Measurements from ENCODE around the gene BACH2.
"Not testable (repeated sequence)": the region's sequence is repeated elsewhere in the genome, so short reads cannot be mapped to it uniquely, and the experiment has no call there.

Gene BACH2

GRCh38 chr6:89987830-89988229 is 308.8 kb downstream of the BACH2 start:
- intact Hi-C loops (cut with DNase I) = loop anchor here (5.0 kb wide), 2 partner anchors 84 to 309 kb away; partner anchors contain the start of gene BACH2
- no peak for DNase-seq

GRCh38 chr6:89987140-89987539 is 309.5 kb downstream of the BACH2 start:
- no peak for DNase-seq
- intact Hi-C loops (cut with DNase I) = loop anchor here (5.0 kb wide), 2 partner anchors 85 to 310 kb away; partner anchors contain the start of gene BACH2

GRCh38 chr6:89986650-89987074 is 310.0 kb downstream of the BACH2 start:
- DNase-seq = no peak
- intact Hi-C loops (cut with DNase I) = loop anchor here (5.0 kb wide), 2 partner anchors 86 to 311 kb away; partner anchors contain the start of gene BACH2

GRCh38 chr6:89985751-89986493 is 310.7 kb downstream of the BACH2 start:
- DNase-seq = peak in 8 of 10 donors; percentile 12 to 90 (median 33)
- intact Hi-C loops (cut with DNase I) = loop anchor here (5.0 kb wide), 2 partner anchors 86 to 311 kb away; partner anchors contain the start of gene BACH2

GRCh38 chr6:89984926-89985750 is 311.5 kb downstream of the BACH2 start:
- peak in 9 of 10 donors; percentile 68 to 97 (median 82) for DNase-seq
- intact Hi-C loops (cut with DNase I) = loop anchor here (5.0 kb wide), 2 partner anchors 87 to 312 kb away; partner anchors contain the start of gene BACH2

GRCh38 chr6:89980353-89980752 is 316.3 kb downstream of the BACH2 start:
- intact Hi-C loops (cut with DNase I) = no loop called here

GRCh38 chr6:89979481-89980119 is 317.0 kb downstream of the BACH2 start:
- intact Hi-C loops (cut with DNase I) = no loop called here
- no peak for DNase-seq

More at GRCh38 chr6:89980353-89980752, 316.3 kb downstream of the BACH2 start:
- DNase-seq = no peak

- intact Hi-C loops (cut with DNase I) = no loop called here
- DNase-seq = no peak
These were observed 317.9 kb downstream of the BACH2 start for GRCh38 chr6:89978749-89979145.

GRCh38 chr6:89977808-89978748 is 318.6 kb downstream of the BACH2 start:
- intact Hi-C loops (cut with DNase I) = no loop called here
- no peak for DNase-seq

GRCh38 chr6:89976694-89977020 is 320.0 kb downstream of the BACH2 start:
- DNase-seq = no peak
- intact Hi-C loops (cut with DNase I) = no loop called here

GRCh38 chr6:89975991-89976693 is 320.5 kb downstream of the BACH2 start:
- intact Hi-C loops (cut with DNase I) = no loop called here
- DNase-seq = no peak

GRCh38 chr6:89975366-89975765 is 321.3 kb downstream of the BACH2 start:
- no peak for DNase-seq
- intact Hi-C loops (cut with DNase I) = no loop called here

GRCh38 chr6:89974834-89975233 is 321.8 kb downstream of the BACH2 start:
- no peak for DNase-seq
- intact Hi-C loops (cut with DNase I) = loop anchor here (5.0 kb wide), 2 partner anchors 97 to 502 kb away; no protein-coding TSS in a partner anchor

GRCh38 chr6:89972025-89972381 is 324.6 kb downstream of the BACH2 start:
- peak in 2 of 10 donors; percentile 62 to 84 for DNase-seq
- intact Hi-C loops (cut with DNase I) = loop anchor here (5.0 kb wide), 2 partner anchors 100 to 505 kb away; no protein-coding TSS in a partner anchor

- not testable (repeated sequence) for DNase-seq
- intact Hi-C loops (cut with DNase I) = loop anchor here (2.0 to 5.0 kb wide), 5 partner anchors 101 to 506 kb away; no protein-coding TSS in a partner anchor
These were observed 325.2 kb downstream of the BACH2 start for GRCh38 chr6:89971338-89972024.

GRCh38 chr6:89970609-89971337 is 325.9 kb downstream of the BACH2 start:
- DNase-seq = peak in 6 of 10 donors; percentile 40 to 93 (median 50)
- intact Hi-C loops (cut with DNase I) = loop anchor here (1.0 to 5.0 kb wide), 6 partner anchors 30 to 507 kb away; no protein-coding TSS in a partner anchor

- DNase-seq = peak in 4 of 10 donors; percentile 19 to 87 (median 62)
- intact Hi-C loops (cut with DNase I) = loop anchor here (1.0 to 5.0 kb wide), 6 partner anchors 30 to 507 kb away; no protein-coding TSS in a partner anchor
These were observed 326.6 kb downstream of the BACH2 start for GRCh38 chr6:89970072-89970471.
